Measurements from ENCODE around the gene WNK1. TPM values are rescaled to one million over a fixed set of nuclear protein-coding genes. Genes with fewer than 3 reads are reported as not detected.

The WNK1 gene
- total and polyA plus RNA-seq, 4 donors: 114 to 165 (median 130) TPM

- Histone ChIP-seq H3K36me3 (ENCODE audit: control insufficient read depth, insufficient read depth, low read length) (no peaks in the 10 kb centered on the region), H3K9me3 (ENCODE audit: control insufficient read depth, insufficient read depth, low read length) (no peaks in the 10 kb centered on the region), H3K27ac (ENCODE audit: low read depth, low read length) (no peak overlapping the region), H3K27me3 (ENCODE audit: control insufficient read depth, insufficient read depth, low read length) (no peaks in the 10 kb centered on the region), H3K4me3 (ENCODE audit: low read depth, low read length) (no peak overlapping the region), H3K4me1 (ENCODE audit: control insufficient read depth, insufficient read depth, low read length) (no peaks in the 10 kb centered on the region)
- no peak for DNase-seq (ENCODE audit: low read depth in 4 of 6, low spot score in 6 of 6)
- WGBS (ENCODE audit: insufficient coverage): no CpG with 5 or more reads among the region's 2 CpGs
These were observed 13.7 kb upstream of the WNK1 start for GRCh38 chr12:738712-739111.

DNA sequence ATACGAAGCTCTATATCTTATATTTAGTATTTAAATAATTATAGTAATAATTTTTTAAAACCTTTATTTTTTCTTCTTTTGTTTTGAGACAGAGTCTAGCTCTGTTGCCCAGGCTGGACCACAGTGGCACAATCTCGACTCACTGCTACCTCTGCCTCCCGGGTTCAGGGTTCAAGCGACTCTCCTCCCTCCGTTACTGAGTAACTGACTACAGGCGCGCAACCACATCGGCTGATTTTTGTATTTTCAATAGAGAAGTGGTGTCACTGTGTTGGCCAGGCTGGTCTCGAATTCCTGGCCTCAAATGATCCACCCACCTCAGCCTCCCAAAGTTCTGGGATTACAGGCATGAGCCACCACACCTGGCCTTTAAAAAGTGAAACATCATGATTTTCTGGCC is 13.0 kb upstream of the WNK1 start:
- Histone ChIP-seq H3K4me3 (ENCODE audit: low read depth, low read length) (no peak overlapping the region), H3K4me1 (ENCODE audit: control insufficient read depth, insufficient read depth, low read length) (no peaks in the 10 kb centered on the region), H3K9me3 (ENCODE audit: control insufficient read depth, insufficient read depth, low read length) (no peaks in the 10 kb centered on the region), H3K27ac (ENCODE audit: low read depth, low read length) (no peak overlapping the region), H3K27me3 (ENCODE audit: control insufficient read depth, insufficient read depth, low read length) (no peaks in the 10 kb centered on the region), H3K36me3 (ENCODE audit: control insufficient read depth, insufficient read depth, low read length) (no peaks in the 10 kb centered on the region)
- no peak for DNase-seq (ENCODE audit: low read depth in 4 of 6, low spot score in 6 of 6)
- 100% methylated on average over 4 of the region's 9 CpGs for WGBS (ENCODE audit: insufficient coverage)

- H3K27me3 ChIP-seq (ENCODE audit: control insufficient read depth, insufficient read depth, low read length): no peaks in the 10 kb centered on the region
- DNase-seq (ENCODE audit: low read depth in 4 of 6, low spot score in 6 of 6): no peak
- no peak overlapping the region for H3K27ac ChIP-seq (ENCODE audit: low read depth, low read length)
- no peaks in the 10 kb centered on the region for H3K4me1 ChIP-seq (ENCODE audit: control insufficient read depth, insufficient read depth, low read length)
- no peak overlapping the region for H3K4me3 ChIP-seq (ENCODE audit: low read depth, low read length)
- H3K9me3 ChIP-seq (ENCODE audit: control insufficient read depth, insufficient read depth, low read length): no peaks in the 10 kb centered on the region
- 78% methylated on average over 5 of the region's 6 CpGs for WGBS (ENCODE audit: insufficient coverage)
- no peaks in the 10 kb centered on the region for H3K36me3 ChIP-seq (ENCODE audit: control insufficient read depth, insufficient read depth, low read length)
These were observed 11.5 kb upstream of the WNK1 start for GRCh38 chr12:740921-741320.

- no peak overlapping the region for H3K27ac ChIP-seq (ENCODE audit: low read depth, low read length)
- no peaks in the 10 kb centered on the region for H3K27me3 ChIP-seq (ENCODE audit: control insufficient read depth, insufficient read depth, low read length)
- no peak overlapping the region for H3K4me3 ChIP-seq (ENCODE audit: low read depth, low read length)
- peaks cover 5% of the 10 kb centered on the region for H3K36me3 ChIP-seq (ENCODE audit: control insufficient read depth, insufficient read depth, low read length)
- no peak for DNase-seq (ENCODE audit: low read depth in 4 of 6, low spot score in 6 of 6)
- peaks cover 10% of the 10 kb centered on the region for H3K4me1 ChIP-seq (ENCODE audit: control insufficient read depth, insufficient read depth, low read length)
- no CpG with 5 or more reads among the region's 1 CpG for WGBS (ENCODE audit: insufficient coverage)
- no peaks in the 10 kb centered on the region for H3K9me3 ChIP-seq (ENCODE audit: control insufficient read depth, insufficient read depth, low read length)
These were observed 2.6 kb upstream of the WNK1 start for GRCh38 chr12:749751-750270.

GRCh38 chr12:750366-751191 is 1.8 kb upstream of the WNK1 start:
- no peaks in the 10 kb centered on the region for H3K9me3 ChIP-seq (ENCODE audit: control insufficient read depth, insufficient read depth, low read length)
- peaks cover 12% of the 10 kb centered on the region for H3K4me1 ChIP-seq (ENCODE audit: control insufficient read depth, insufficient read depth, low read length)
- H3K36me3 ChIP-seq (ENCODE audit: control insufficient read depth, insufficient read depth, low read length): peaks cover 5% of the 10 kb centered on the region
- H3K27me3 ChIP-seq (ENCODE audit: control insufficient read depth, insufficient read depth, low read length): no peaks in the 10 kb centered on the region
- H3K4me3 ChIP-seq (ENCODE audit: low read depth, low read length): peak overlapping the region; percentile 40
- H3K27ac ChIP-seq (ENCODE audit: low read depth, low read length): peak overlapping the region; percentile 93
- 0% methylated on average over 3 of the region's 7 CpGs for WGBS (ENCODE audit: insufficient coverage)
- DNase-seq (ENCODE audit: low read depth in 4 of 6, low spot score in 6 of 6): peak in 1 of 6 donors; percentile 16

DNA sequence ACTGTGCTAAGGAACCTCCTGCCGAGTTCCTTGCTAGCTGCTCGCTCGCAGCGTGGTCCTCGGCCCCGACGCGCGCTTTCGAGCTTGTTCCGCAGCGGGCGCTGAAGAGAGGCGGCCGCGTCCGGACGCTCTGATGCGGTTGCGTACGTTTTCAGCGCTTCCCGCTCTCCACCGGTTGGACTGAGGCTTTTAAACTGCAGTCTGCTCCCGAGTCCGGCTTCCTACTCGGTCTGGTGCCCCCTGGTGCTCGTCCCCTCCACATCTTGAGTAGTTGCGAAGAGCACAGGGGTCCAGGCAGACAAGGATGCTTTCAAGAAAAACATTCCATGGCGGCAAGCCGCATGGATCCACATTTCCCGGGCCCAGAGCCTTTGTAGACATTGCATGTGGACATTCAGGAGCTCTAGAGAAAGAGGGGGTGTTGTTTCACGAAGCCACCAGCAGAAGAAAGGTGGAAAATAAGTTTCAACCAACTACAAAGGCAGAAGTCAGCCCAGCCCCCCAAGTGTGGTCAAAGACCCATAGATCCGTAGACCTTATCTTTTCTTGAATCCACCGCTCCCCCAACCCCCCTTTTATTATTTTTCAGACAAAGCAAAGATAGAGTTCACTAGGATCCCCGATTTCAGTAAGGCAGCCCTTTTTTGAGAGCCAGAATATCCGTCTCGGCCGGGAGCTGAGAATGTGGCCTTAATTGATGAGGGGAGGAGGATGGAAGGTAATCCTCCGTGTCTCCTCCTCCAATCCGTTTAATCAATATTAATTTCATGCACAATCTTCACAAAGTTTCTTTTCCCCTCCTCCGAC is 984 bp upstream of the WNK1 start:
- H3K27ac ChIP-seq (ENCODE audit: low read depth, low read length): peak overlapping the region; percentile 93
- no peaks in the 10 kb centered on the region for H3K9me3 ChIP-seq (ENCODE audit: control insufficient read depth, insufficient read depth, low read length)
- H3K4me1 ChIP-seq (ENCODE audit: control insufficient read depth, insufficient read depth, low read length): peaks cover 15% of the 10 kb centered on the region
- H3K36me3 ChIP-seq (ENCODE audit: control insufficient read depth, insufficient read depth, low read length): peaks cover 5% of the 10 kb centered on the region
- peak overlapping the region; percentile 40 for H3K4me3 ChIP-seq (ENCODE audit: low read depth, low read length)
- peak; percentile 85 to 98 (median 89) for DNase-seq (ENCODE audit: low read depth in 4 of 6, low spot score in 6 of 6)
- H3K27me3 ChIP-seq (ENCODE audit: control insufficient read depth, insufficient read depth, low read length): no peaks in the 10 kb centered on the region
- WGBS (ENCODE audit: insufficient coverage): under 1% methylated on average over 36 of the region's 42 CpGs

DNA sequence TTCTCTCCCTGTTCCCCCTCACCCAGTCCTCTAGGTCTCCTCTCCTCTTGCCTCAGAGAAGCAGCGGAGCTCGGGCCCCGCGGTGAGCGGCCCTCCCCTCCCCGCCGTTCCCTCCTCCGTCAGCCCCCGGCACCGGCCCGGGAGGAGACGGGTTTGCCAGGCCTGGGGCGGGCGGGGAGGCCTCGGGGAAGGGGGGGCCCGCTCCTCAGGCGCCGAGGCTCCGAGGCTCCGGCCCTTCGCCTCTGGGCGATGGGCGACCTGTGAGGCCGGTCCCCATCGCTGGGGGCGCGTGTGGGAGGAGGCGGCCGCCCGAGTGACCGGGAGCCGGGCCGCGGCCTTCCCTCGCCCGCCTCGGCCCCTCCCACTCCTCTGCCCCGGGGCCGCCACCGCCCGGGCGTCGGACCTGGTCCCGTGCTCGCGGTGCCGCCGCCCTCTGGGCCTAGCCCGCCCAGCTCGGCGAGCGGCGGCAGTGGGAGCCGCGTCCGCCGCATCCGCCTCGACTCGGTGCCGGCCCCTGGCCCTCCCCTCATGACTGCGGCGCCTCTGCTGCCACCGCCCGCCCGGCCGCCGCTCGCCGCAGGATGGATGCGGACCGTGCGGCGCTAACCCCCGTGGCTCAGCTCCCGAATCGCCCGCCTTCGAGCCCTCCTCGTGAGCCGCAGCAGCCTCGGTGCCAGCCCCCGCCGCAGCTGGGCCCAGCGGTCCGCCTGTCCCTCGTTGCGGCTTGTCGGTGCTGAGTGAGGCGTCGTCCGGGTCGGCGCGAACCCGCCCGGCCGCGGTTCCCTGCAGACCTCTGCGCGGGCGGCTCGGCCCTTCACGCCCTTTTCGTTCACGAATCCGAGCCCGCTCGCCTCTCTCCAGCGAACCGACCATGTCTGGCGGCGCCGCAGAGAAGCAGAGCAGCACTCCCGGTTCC is 574 bp downstream of the WNK1 start:
- peak overlapping the region; percentile 96 for H3K4me3 ChIP-seq (ENCODE audit: low read depth, low read length)
- peaks cover 5% of the 10 kb centered on the region for H3K36me3 ChIP-seq (ENCODE audit: control insufficient read depth, insufficient read depth, low read length)
- H3K4me1 ChIP-seq (ENCODE audit: control insufficient read depth, insufficient read depth, low read length): peaks cover 17% of the 10 kb centered on the region
- DNase-seq (ENCODE audit: low read depth in 4 of 6, low spot score in 6 of 6): peak in 1 of 6 donors; percentile 17
- 0% methylated on average over 113 of the region's 115 CpGs for WGBS (ENCODE audit: insufficient coverage)
- peak overlapping the region; percentile 98 for H3K27ac ChIP-seq (ENCODE audit: low read depth, low read length)
- H3K27me3 ChIP-seq (ENCODE audit: control insufficient read depth, insufficient read depth, low read length): no peaks in the 10 kb centered on the region
- no peaks in the 10 kb centered on the region for H3K9me3 ChIP-seq (ENCODE audit: control insufficient read depth, insufficient read depth, low read length)

DNA sequence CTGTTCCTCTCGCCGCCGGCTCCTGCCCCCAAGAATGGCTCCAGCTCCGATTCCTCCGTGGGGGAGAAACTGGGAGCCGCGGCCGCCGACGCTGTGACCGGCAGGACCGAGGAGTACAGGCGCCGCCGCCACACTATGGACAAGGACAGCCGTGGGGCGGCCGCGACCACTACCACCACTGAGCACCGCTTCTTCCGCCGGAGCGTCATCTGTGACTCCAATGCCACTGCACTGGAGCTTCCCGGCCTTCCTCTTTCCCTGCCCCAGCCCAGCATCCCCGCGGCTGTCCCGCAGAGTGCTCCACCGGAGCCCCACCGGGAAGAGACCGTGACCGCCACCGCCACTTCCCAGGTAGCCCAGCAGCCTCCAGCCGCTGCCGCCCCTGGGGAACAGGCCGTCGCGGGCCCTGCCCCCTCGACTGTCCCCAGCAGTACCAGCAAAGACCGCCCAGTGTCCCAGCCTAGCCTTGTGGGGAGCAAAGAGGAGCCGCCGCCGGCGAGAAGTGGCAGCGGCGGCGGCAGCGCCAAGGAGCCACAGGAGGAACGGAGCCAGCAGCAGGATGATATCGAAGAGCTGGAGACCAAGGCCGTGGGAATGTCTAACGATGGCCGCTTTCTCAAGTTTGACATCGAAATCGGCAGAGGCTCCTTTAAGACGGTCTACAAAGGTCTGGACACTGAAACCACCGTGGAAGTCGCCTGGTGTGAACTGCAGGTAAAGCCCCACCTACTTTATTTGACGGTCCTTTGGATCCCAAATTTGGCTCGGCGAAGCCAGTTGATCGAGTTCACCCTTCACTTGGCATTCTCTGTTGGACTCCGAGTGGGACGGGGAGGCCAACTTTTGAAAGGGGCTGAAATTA is 1.5 kb downstream of the WNK1 start:
- peak overlapping the region; percentile 81 for H3K27ac ChIP-seq (ENCODE audit: low read depth, low read length)
- DNase-seq (ENCODE audit: low read depth in 4 of 6, low spot score in 6 of 6): peak in 2 of 6 donors; percentile 42 to 54
- peak overlapping the region; percentile 84 for H3K4me3 ChIP-seq (ENCODE audit: low read depth, low read length)
- no peaks in the 10 kb centered on the region for H3K9me3 ChIP-seq (ENCODE audit: control insufficient read depth, insufficient read depth, low read length)
- H3K27me3 ChIP-seq (ENCODE audit: control insufficient read depth, insufficient read depth, low read length): no peaks in the 10 kb centered on the region
- WGBS (ENCODE audit: insufficient coverage): 0% methylated on average over 61 of the region's 63 CpGs
- peaks cover 5% of the 10 kb centered on the region for H3K36me3 ChIP-seq (ENCODE audit: control insufficient read depth, insufficient read depth, low read length)
- H3K4me1 ChIP-seq (ENCODE audit: control insufficient read depth, insufficient read depth, low read length): peaks cover 17% of the 10 kb centered on the region
